HCT116 (cell line): ENCODE data around the gene SLC22A5. TPM values are rescaled to one million over a fixed set of nuclear protein-coding genes. Genes with fewer than 3 reads are reported as not detected.

Source experiments
- ATAC-seq: fragments of 200-7000 bp; cut with Tn5 transposase; 2 replicates; pipeline ENCODE4 v1.9.1; 2020; ENCODE audit warnings: mild to moderate bottlenecking, moderate library complexity
- BruUV-seq: library from RNA; stranded (reverse); fragments of 400-500 nt; replicated peaks from 2 replicates; lab custom pipeline; 2021; lab: Mats Ljungman, UMichigan
- CTCF ChIA-PET: fragments of 300-600 bp; sonication (Branson Sonifier 250); formaldehyde crosslinking; loops from one replicate; lab custom pipeline; 2021; ENCODE audit warnings: antibody characterized with exemption; lab: Charles Lee
- POLR2A ChIA-PET: fragments of 300-600, 350-600 bp; sonication (Branson Sonifier 250); formaldehyde crosslinking; loops from one replicate; lab custom pipeline; 2021; ENCODE audit warnings: antibody characterized with exemption; lab: Charles Lee
- RAD21 ChIA-PET, 2 experiments: fragments of 300-600 bp; sonication (Branson Sonifier 250); formaldehyde crosslinking; loops; one replicate each; lab custom pipeline; 2023; ENCODE audit warnings: low total read pairs in 2 of 2; ENCODE audit not compliant: uncharacterized antibody in 2 of 2, unreplicated experiment in 2 of 2, low non-redundant PET in 1 of 2; lab: Charles Lee
- DNase-seq: peaks from one replicate; pipeline ENCODE4 v3.0.0-alpha.2; 2010; ENCODE audit warnings: low read depth, low spot score
- H2AFZ ChIP-seq: fragments of 200-600 bp; shearing (Covaris generic), sonication (generic); 2 replicates; pipeline ENCODE4 v1.6.1; 2017; ENCODE audit warnings: low read depth, mixed run types, mixed read lengths, antibody characterized with exemption, low read length; ENCODE audit not compliant: poor library complexity, severe bottlenecking
- H3K27ac ChIP-seq: 2 replicates; pipeline ENCODE4 v1.5.1; 2012; ENCODE audit warnings: low read depth, low read length
- H3K27me3 ChIP-seq: fragments of 200-600 bp; sonication (generic); 2 replicates; pipeline ENCODE4 v1.6.1; 2016; ENCODE audit warnings: mixed run types, low read length, mixed read lengths; ENCODE audit not compliant: insufficient read depth
- H3K36me3 ChIP-seq, 2 experiments: fragments of 200-500 bp in 1 of 2; fragments of 200-600 bp in 1 of 2; sonication (Bioruptor generic) in 1 of 2; sonication (generic) in 1 of 2; 2 replicates each; pipeline versions ENCODE4 v1.5.1 to v1.6.1; 2014 to 2016; ENCODE audit warnings: low read length in 2 of 2, inconsistent platforms in 1 of 2, mixed read lengths in 1 of 2, mixed run types in 1 of 2; ENCODE audit not compliant: insufficient read depth in 2 of 2, control insufficient read depth in 1 of 2
- H3K4me1 ChIP-seq, 2 experiments: fragments of 200-600 bp in 1 of 2; sonication (generic) in 1 of 2; 2 replicates each; pipeline versions ENCODE4 v1.5.1 to v1.6.1; 2012 to 2017; ENCODE audit warnings: low read length in 2 of 2, inconsistent platforms in 1 of 2, mild to moderate bottlenecking in 1 of 2, mixed read lengths in 1 of 2, mixed run types in 1 of 2, moderate library complexity in 1 of 2; ENCODE audit not compliant: insufficient read depth in 2 of 2, control insufficient read depth in 1 of 2
- H3K4me2 ChIP-seq: fragments of 200-600 bp; sonication (generic); 2 replicates; pipeline ENCODE4 v1.6.1; 2017; ENCODE audit warnings: mixed run types, low read length, mixed read lengths
- H3K4me3 ChIP-seq, 2 experiments: fragments of 200-600 bp in 1 of 2; sonication (generic) in 1 of 2; replicated peaks in 1 of 2; 2 replicates each; pipeline ENCODE4 v1.5.1; 2011 to 2016; ENCODE audit warnings: low read length in 2 of 2, control low read depth in 1 of 2, low read depth in 1 of 2, mild to moderate bottlenecking in 1 of 2, mixed read lengths in 1 of 2, mixed run types in 1 of 2
- H3K79me2 ChIP-seq: fragments of 200-600 bp; sonication (generic); 2 replicates; pipeline ENCODE4 v1.6.1; 2017; ENCODE audit warnings: mild to moderate bottlenecking, mixed run types, low read length, moderate library complexity, mixed read lengths; ENCODE audit not compliant: insufficient read depth
- H3K9ac ChIP-seq: fragments of 200-600 bp; sonication (generic); 2 replicates; pipeline ENCODE4 v1.6.1; 2016; ENCODE audit warnings: low read length, mixed read lengths
- H3K9me2 ChIP-seq: fragments of 200-600 bp; sonication (generic), shearing (Covaris generic); 2 replicates; pipeline ENCODE4 v1.6.1; 2017; ENCODE audit warnings: mixed run types, mild to moderate bottlenecking, moderate library complexity; ENCODE audit not compliant: insufficient read depth
- H3K9me3 ChIP-seq, 2 experiments: fragments of 200-500 bp in 1 of 2; fragments of 200-600 bp in 1 of 2; sonication (Bioruptor generic) in 1 of 2; sonication (generic) in 1 of 2; 2 replicates each; pipeline ENCODE4 v1.6.1; 2014 to 2017; ENCODE audit warnings: low read length in 2 of 2, mixed read lengths in 2 of 2, inconsistent platforms in 1 of 2, low read depth in 1 of 2, mild to moderate bottlenecking in 1 of 2, mixed run types in 1 of 2, moderate library complexity in 1 of 2; ENCODE audit not compliant: control insufficient read depth in 1 of 2, insufficient read depth in 1 of 2
- H4K20me1 ChIP-seq: fragments of 200-600 bp; sonication (generic), shearing (Covaris generic); 2 replicates; pipeline ENCODE4 v1.6.1; 2017; ENCODE audit warnings: mixed run types, mild to moderate bottlenecking, moderate library complexity; ENCODE audit not compliant: insufficient read depth
- ATF3 ChIP-seq: IDR thresholded peaks from 2 replicates; pipeline ENCODE4 v1.6.1; 2012
- CBX3 ChIP-seq: IDR thresholded peaks from 2 replicates; pipeline ENCODE4 v1.6.1; 2012; ENCODE audit warnings: low read depth
- CTCF ChIP-seq, 3 experiments: fragments of 200-600 bp in 1 of 3; sonication (generic) in 1 of 3; IDR thresholded peaks in 2 of 3; conservative IDR thresholded peaks in 1 of 3; 2 replicates each; pipeline ENCODE4 v1.5.1; 2012 to 2017; ENCODE audit warnings: low read depth in 2 of 3, low read length in 2 of 3, antibody characterized with exemption in 1 of 3, borderline replicate concordance in 1 of 3, control low read depth in 1 of 3, mild to moderate bottlenecking in 1 of 3, mixed read lengths in 1 of 3, mixed run types in 1 of 3, moderate library complexity in 1 of 3; ENCODE audit not compliant: insufficient read depth in 1 of 3
- ELF1 ChIP-seq: IDR thresholded peaks from 2 replicates; pipeline ENCODE4 v1.6.1; 2012; ENCODE audit warnings: low read depth, borderline replicate concordance
- EZH2phosphoT487 ChIP-seq: fragments of 200-600 bp; IDR thresholded peaks from 2 replicates; pipeline ENCODE4 v1.6.1; 2018; ENCODE audit warnings: antibody characterized with exemption, borderline replicate concordance
- FOSL1 ChIP-seq: IDR thresholded peaks from 2 replicates; pipeline ENCODE4 v1.6.1; 2012; ENCODE audit warnings: low read depth
- POLR2A ChIP-seq: IDR thresholded peaks from 2 replicates; pipeline ENCODE4 v1.7.0; 2011; ENCODE audit warnings: borderline replicate concordance; ENCODE audit not compliant: insufficient read depth, insufficient read length; ENCODE audit errors: extremely low read depth
- RAD21 ChIP-seq: IDR thresholded peaks from 2 replicates; pipeline ENCODE4 v1.6.1; 2012; ENCODE audit warnings: low read depth, mild to moderate bottlenecking
- YY1 ChIP-seq: IDR thresholded peaks from 2 replicates; pipeline ENCODE4 v1.6.1; 2011; ENCODE audit warnings: low read length, low read depth, moderate library complexity, mild to moderate bottlenecking; ENCODE audit not compliant: insufficient replicate concordance; ENCODE audit errors: extremely low read depth
- ZNF274 ChIP-seq: fragments of 200-500 bp; sonication (Bioruptor generic); IDR thresholded peaks from 2 replicates; pipeline ENCODE4 v1.6.1; 2014; ENCODE audit warnings: mild to moderate bottlenecking, low read depth, low read length, inconsistent platforms
- intact Hi-C: fragments of 100-400 bp; cut with micrococcal nuclease; formaldehyde crosslinking; loops from 2 replicates; pipeline ENCODE4 v1.10.0; 2022
- total RNA-seq: library from RNA; stranded (reverse); gene quantifications from one replicate; pipeline ENCODE4 v1.2.1, GENCODE V29; 2021; ENCODE audit not compliant: unreplicated experiment

Gene SLC22A5
- total RNA-seq, 1 experiment from 2014 or later: 9.9 TPM

GRCh38 chr5:132423438-132423898, 54.0 kb downstream of the SLC22A5 start:
- peak overlapping the region; percentile 40 for H3K9ac ChIP-seq
- no peaks in the 10 kb centered on the region for H3K36me3 ChIP-seq
- ChIA-PET CTCF (interaction anchor here (1.1 kb wide), 1 partner anchor 73 kb away, joined by 3 read pairs; no protein-coding TSS in a partner anchor), POLR2A (no interaction called here), RAD21 (interaction anchor here in 1 of 2 experiments (1.0 kb wide), 1 partner anchor 73 kb away, joined by 4 read pairs; no protein-coding TSS in a partner anchor)
- H3K4me3 ChIP-seq: no peak overlapping the region
- H3K79me2 ChIP-seq: no peaks in the 10 kb centered on the region
- intact Hi-C loops: no loop called here
- no peak for DNase-seq
- no peaks in the 10 kb centered on the region for H3K27me3 ChIP-seq
- ATAC-seq: no peak
- H3K4me1 ChIP-seq: peaks cover 57 to 92% of the 10 kb centered on the region in 2 experiments
- H3K9me3 ChIP-seq: no peaks in the 10 kb centered on the region
- no peak overlapping the region for H2AFZ ChIP-seq
- peak overlapping the region; percentile 66 for H3K4me2 ChIP-seq
- H4K20me1 ChIP-seq: no peaks in the 10 kb centered on the region
- no TSS peak for BruUV-seq
- no peaks in the 10 kb centered on the region for H3K9me2 ChIP-seq
- H3K27ac ChIP-seq: no peak overlapping the region
- no peak for TF ChIP-seq RAD21
- no peak for TF ChIP-seq ZNF274
- TF ChIP-seq POLR2A: no peak
- no peak for TF ChIP-seq ELF1
- no peak for TF ChIP-seq CTCF (IDR thresholded peaks at IDR 0.05 in 2 of 3, conservative IDR thresholded peaks at IDR 0.05 in 1 of 3; ENCODE audit: borderline replicate concordance in 1 of 3, insufficient read depth in 1 of 3, low read depth in 2 of 3, low read length in 2 of 3)
- no peak for TF ChIP-seq FOSL1
- no peak for TF ChIP-seq EZH2phosphoT487
- no peak for TF ChIP-seq CBX3
- TF ChIP-seq YY1: no peak
- TF ChIP-seq ATF3: no peak
